ENCODE results near the gene MEIS1.

The MEIS1 gene

DNA sequence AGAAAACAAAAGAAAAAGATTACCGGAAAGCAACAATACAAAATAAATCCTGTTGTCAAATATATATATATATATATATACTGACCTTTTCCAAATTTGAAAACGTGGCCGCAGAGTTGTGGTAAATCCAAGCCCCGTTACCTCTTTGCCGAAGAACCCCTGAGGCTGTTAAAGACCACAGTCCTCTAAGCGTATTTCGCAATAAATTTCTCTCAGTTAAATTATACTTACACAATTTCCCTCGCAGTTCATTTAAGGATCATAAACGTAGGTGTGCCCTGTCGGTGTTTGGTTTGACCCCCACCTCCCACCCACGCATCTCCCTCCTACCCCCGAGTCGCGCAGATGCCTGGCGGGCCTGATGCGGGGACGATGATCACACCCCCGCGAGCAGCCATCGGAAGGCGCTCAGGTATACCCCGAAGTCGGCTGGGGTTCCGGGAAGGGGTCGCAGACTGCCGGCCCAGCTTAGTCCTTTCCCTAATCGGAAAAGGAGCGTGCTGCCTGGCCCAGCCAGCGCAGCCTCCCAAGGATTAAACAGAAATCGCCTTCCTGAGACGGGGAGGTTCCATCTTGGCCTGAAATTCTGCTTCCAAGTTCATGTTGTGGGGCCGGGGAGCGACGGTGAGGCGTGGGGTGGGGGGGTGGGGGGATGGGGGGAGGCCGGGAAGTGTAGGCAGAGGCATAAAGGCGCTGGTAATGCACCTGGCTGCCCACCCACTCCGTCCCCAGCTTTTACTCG is 2.9 kb upstream of the MEIS1 start:
- no peak for DNase-seq

DNA sequence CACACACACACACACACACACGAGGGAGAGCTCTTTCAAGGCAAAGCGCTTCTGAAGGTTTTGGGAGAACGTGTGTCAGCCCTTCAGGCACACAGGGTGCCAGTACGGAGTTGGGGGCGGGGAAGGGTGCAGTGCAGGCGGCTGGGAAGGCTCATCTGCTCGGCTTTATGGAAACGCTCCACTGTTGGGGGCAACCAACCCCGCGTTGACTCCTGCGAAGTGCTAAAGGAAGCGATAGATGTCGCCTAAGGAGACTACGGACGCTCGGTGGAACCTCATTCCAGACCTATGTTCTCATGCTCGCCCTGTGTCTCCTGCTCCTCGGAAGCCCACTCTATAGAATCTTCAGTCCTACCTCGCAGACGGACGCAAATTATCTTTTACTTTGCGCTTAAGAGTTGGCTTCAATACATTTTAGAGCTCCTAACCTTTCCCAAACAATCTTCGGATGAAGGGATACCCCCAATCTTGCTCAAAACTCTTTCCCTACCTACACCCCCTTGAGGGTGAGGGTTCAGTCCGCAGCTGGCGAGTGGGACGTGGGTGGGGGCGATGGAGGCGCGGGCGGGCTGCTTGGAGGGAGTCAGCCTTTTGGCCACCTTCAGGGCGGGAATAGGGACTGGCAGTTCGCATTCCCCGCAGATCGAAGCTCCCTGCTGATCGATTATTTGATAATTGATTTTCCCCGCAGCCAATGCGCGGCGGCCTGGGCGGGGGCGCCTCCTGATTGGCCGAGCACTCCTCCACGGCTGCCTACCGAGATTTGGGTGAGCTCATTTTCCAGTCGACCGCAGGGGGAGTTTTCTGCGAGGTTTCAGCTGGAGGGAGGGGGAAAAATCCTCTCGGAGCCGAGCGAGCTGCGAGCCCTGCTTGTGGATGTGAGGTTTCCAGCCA is 1.9 kb upstream of the MEIS1 start:
- DNase-seq, result peak; percentile 59

DNA sequence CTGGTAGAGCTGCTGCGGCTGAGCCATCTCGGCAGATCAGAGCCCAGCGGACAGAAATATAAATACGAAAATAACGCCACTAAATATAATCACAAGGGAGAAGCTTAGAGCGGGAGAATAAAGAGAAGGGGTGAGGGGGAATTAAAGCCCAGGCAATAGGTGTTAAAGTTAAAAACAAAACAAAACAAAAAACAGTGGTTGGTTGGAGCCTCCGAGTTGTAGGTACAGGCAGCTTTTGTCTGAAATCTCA is 1.3 kb upstream of the MEIS1 start:
- DNase-seq, result no peak

DNA sequence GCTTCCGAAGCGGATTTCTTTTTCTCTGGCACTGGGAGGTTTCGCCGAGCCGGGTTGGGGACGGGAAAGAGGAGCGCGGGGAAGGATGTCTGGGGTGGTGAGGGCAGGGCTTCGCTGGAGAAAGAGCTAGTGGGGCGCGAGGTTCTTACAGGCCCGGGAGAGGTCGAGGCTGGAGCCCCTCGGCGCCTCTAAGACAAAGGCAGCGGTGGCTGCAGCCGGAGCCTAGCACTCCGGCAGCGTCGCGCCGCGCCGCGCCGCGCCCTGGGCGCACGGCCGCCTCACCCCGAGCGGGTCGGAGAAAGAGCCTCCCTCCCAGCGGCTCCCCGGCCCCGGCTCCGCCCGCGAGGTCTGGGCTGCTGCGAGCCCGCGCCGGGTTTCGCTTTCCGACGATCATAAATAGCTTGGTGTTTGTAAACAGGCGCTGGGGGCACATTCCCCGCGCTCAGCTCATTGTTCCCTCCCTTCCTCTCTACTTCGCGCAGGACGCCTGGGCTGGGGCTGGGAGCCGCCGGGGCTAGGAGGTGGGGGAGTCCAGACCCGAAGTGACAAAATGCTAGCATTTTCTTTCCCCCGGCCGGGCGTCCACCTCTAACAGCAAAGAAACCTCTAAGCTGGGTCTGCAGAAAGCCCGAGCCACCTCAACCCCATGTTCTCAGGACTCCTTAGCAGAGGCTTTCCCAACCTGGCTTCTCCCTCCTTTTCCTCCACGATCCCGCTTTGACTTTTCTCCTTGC is 813 bp upstream of the MEIS1 start:
- DNase-seq, result peak; percentile 61

DNA sequence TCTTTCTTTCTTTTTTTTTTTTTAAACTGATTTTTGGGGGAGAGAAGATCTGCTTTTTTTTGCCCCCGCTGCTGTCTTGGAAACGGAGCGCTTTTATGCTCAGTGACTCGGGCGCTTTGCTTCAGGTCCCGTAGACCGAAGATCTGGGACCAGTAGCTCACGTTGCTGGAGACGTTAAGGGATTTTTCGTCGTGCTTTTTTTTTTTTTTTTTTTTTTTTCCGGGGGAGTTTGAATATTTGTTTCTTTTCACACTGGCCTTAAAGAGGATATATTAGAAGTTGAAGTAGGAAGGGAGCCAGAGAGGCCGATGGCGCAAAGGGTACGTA is 587 bp downstream of the MEIS1 start:
- DNase-seq, result no peak

DNA sequence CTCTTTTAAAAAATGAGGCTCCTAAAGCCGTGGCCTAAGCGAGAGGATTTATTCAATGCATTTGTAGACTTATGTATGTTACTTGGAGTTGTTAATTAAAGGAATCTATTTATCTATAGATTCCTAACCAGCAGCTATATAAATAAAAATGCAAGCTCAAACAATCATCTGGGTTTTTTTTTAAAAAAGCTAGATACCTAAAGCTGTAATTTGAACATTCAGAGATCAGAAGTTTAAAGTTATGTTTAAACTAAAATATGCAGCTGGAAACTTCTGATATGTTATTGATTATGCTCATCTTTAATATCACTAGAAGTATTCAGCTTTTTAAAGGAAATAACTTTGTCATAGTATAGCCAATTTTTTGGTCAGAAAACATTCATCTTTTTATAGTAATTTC is 1.0 kb downstream of the MEIS1 start:
- DNase-seq, result no peak

DNA sequence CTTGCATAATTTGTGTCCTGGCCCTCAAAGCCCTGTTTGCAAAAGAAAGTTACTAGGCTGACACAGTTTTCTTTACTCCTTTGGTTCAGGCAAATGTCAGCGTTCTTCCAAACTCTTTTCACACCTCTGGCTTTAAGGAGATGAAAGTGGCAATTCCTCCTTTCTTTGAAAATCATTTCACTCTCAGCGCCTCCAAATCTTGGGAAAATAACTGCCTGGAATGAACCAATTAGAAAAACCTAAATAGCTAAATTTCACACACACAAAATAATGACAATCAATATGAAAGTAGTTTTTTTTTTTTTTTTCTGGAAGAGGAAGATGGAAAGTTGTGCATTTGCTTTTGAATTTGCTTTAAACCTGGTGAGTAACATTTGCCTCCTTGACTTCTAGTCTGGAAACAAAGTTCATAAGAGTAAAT is 1.7 kb downstream of the MEIS1 start:
- DNase-seq, result no peak

DNA sequence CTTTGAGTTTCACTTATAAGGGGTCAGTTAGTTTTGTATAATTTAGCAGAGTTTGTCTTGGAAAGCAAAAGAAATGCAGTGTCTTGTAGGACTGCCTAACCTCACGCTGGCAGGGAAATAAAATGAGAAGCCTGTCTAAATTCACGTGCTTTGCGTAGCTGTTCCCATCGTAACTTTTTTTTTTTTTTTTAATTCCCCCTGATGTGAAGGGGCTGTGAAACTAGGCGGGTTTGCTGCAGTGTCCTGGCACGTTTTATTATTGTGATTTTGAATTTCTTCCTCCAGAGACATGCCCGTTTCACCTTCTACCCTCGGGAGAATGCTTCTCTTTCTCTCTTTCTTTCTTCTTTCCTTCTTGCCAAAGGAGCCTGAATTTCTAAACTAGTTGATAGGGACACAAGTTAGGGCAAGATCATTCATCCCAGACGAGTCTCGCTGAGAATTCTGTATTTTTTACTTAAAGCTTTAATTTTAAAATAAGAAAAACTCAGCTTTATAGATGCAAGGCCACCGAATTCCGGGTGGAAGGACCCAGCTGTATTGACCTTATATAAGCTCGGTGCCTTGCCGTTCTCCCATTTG is 2.3 kb downstream of the MEIS1 start:
- no peak for DNase-seq

DNA sequence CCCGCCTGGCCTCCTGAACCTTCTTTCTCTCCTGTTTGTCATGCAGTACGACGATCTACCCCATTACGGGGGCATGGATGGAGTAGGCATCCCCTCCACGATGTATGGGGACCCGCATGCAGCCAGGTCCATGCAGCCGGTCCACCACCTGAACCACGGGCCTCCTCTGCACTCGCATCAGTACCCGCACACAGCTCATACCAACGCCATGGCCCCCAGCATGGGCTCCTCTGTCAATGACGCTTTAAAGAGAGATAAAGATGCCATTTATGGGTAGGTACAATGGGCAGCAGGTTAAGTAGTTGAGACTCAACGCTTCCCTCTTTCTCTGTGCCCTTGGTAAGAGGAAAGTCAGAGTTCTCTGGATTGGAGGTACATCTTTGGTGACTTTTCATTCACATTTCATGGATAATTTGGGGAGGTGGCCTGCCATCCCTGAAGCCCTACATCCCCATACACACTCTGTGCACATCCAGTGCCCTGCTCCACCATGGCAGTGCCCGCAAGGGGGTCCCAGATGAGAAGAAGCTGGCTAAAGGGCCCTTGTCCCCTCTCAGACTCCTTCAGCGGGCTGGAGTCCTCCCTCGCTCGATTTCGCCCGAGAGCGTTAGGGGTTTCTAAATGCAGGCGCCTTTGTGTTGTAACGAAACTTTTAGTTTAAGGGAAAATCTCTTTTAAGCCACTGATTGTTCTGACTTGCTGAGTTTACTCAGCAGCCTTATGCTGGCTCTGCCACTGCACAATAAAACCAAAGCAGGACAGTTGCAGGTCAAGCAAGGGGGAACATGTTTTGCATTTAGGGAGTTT is 3.0 kb downstream of the MEIS1 start:
- no peak for DNase-seq

DNA sequence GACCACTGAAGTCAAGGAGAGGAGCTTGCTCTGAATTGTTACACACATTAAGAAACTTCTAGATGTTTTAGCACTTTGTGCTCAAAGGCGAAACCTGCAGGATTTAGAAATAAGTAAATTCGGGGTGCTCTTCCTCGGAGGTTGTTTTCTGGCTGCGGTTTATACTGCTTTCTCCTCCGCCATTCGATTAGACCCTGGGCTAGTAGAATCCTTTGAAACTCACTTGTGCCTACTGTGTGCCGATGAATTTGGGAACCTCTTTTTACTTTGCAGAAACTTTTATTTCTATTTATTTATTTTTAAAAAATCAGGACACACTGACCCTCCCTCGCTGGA is 3.5 kb downstream of the MEIS1 start:
- no peak for DNase-seq

DNA sequence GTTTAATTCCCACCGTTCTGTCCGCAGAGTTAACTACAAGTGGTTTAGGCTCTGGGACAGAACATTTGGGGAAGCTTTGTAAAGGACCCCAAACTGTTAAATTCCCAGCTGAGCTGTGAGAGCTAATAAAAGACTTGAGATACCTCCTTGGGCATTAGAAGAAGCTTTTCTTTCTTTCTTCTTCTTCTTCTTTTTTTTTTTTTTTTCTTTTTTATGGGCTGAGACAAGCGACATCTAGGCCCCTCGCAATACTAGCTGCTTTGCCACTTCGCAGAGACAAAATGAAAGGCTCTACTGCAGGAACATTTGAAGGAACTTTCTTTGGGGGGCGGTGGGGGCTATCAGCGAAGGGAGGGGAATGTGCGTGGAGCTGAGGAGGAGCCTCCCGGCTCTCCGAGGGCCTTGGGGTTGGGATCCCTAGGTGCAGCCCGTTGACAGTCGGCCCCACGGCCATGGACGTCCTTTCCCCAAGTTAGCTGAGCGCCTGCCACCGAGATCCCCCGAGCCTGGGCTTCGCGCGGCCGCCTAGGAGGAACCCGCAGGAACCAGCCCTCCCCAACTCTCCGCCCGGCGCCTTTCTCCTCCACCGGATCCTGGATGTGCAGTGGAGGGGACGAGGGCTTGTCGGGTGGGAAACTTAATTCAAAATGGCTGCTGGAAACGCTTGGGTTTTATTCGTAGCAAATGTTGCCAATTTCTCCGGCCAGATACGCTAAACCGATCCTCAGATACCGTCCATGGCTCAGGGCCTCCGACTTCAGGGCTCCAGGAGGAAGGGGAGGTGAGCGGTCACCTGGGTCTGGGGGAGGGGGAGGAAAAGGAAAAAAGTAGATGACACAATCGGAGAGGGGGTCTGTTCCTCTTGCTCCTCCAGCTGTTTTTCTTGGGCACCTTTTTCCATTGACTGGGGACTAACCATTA is 4.2 kb downstream of the MEIS1 start:
- DNase-seq, result no peak

DNA sequence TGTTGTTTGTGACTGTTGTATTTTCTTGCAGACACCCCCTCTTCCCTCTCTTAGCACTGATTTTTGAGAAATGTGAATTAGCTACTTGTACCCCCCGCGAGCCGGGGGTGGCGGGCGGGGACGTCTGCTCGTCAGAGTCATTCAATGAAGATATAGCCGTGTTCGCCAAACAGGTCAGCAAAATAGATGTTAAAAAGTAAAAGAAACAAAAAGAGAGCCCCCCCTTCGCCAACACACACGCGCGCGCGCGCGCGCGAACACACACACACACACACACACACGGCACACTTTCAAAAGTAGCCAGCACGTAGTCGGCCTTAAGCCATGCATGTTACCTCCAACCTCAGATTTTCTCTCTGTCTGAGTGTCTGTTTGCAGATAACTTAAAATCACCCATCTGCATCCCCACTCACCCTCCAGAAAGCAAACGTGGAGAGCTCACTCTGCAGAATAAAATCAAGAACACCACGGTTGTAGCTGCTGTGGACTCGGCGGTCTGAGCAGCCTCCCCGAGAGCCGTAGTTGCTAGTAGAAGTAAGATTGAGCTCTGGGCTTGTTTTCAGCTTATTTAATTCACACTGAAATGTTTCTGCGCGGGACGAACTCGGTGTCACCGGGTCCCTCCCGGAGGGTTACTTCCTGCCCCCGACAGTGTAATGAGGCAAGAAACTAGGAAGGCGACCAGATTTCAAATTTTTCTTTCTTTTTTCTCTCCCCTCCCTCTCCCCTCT is 5.1 kb downstream of the MEIS1 start:
- DNase-seq, result no peak

DNA sequence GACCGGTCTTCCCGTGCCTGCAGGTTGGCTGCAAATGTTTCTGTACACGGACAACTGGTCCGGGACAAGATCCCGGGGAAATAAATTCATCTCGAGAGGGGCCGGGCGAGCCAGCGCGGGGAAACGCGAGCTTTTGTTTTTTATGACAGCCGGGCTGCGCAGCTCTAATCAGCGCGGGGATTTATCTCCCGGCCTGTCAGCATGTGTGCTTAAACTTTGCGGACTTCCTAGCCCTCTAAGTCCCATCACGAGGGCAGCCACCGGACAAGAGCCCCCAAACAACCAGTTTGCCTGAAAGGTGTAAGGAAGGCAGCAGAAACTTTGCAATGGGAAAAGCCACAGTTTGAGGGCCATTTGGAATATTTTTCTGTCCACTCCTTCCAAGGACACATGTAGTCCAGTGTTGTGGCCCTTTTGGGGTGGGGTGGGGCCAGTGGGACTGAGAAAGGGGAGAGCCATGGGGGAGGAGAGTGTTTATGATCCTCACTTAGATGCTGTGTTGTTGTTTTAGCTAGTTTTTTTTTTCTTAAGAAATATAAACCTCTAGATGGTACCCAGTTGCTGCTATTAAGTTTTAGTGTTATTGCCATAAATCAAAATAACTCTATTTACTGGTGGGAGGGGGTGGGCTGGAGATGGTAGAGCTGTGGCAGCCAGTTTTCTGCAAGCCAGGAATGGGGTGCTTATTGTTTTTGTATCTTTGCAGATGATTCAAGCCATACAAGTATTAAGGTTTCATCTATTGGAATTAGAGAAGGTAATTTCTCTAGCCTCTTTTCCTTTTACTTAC is 6.0 kb downstream of the MEIS1 start:
- DNase-seq, result no peak

DNA sequence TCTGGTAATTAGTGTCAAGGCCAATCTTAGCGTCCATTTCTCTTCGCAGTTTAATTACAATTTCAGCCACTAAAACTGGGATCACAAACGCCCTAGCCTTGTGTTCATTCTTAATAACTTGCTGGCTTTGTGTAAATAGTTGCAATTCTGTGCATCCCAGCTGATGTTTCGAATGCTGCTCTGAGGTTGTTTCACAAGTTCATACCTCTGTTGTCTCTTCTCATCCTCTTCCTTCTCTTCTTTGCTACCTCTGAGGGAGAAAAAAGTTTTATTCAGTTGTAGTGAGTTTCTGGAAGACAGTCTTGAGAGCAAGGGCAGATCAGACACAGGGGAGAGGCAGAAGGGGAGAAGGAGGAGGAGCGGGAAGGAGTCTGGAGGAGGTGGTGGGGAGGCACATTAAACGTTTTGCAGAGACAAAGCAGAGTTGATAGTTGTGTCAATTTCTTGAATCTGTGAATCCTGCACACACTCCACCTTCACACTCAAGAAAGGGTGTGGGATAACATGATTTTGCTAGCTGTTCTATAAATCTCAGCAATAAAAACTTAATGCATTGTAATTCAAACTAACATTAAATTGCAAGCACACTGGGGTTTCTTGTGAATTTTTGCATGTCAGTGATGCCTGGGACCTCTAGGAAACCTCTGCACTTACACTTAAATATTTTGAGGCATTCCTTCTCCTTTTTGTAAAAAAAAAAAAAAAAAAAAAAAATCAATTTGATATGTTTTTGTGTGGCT is 6.8 kb downstream of the MEIS1 start:
- DNase-seq, result no peak

DNA sequence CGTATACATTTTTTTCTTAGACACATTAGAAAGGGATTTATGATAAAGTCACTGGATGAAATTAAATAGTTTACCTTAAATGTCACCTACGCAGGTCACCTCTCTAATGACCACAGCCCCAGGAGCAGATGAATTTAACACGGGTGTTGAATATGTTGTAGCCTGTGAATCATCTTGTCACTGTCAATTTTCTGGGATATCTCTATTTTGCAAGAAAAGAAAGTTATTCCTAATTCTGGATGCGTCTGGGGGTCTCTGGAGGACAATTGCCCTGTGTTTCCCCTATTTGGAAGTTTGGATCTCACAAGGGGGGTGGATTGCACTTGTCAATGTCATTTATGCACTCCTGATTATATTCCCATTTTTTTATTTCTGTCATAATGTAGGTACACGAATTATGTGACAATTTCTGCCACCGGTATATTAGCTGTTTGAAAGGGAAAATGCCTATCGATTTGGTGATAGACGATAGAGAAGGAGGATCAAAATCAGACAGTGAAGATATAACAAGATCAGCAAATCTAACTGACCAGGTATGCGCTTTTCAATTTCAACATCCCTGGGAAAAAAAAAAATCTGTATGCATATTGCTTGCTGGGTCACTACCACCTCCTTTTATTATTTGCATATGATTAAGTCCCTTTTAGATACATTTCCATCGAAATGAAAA is 7.7 kb downstream of the MEIS1 start:
- no peak for DNase-seq

DNA sequence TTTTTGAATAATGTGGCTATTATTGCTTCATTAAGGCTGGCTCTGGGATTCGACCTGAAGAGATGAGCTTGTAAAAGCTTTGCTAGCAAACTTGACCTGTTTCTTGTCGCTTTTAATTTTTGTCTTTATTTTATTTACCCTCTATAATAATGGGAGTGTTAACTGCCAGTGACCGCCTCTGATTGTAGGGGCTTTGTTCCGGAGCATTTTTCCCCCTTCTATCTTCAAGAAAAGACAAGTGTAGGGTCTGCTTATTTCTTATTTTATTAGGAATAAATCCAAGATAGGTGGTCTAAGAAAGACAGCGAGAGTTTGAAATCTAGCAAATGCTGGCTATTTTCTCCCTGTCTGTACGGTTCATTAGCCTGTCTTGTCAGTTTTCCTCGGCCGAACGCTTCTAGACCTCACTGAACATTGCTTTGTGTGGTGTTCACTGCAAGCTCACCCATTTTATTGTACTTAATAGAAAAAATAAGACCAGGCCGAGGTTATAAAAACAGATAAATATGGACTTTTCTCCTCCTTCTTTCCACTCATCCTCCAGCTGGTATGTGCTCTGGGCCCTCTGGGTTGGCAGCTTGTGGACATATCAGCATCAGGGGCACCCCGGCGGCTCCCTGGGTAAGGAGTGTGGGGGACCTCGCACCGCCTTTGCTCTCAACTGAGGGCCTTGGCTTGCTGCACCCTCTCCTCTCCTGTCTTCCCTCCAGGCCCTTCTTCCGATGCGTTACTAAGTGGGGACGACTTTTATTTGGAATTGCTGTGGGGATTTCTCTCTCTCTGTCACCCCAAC is 8.5 kb downstream of the MEIS1 start:
- DNase-seq, result no peak

DNA sequence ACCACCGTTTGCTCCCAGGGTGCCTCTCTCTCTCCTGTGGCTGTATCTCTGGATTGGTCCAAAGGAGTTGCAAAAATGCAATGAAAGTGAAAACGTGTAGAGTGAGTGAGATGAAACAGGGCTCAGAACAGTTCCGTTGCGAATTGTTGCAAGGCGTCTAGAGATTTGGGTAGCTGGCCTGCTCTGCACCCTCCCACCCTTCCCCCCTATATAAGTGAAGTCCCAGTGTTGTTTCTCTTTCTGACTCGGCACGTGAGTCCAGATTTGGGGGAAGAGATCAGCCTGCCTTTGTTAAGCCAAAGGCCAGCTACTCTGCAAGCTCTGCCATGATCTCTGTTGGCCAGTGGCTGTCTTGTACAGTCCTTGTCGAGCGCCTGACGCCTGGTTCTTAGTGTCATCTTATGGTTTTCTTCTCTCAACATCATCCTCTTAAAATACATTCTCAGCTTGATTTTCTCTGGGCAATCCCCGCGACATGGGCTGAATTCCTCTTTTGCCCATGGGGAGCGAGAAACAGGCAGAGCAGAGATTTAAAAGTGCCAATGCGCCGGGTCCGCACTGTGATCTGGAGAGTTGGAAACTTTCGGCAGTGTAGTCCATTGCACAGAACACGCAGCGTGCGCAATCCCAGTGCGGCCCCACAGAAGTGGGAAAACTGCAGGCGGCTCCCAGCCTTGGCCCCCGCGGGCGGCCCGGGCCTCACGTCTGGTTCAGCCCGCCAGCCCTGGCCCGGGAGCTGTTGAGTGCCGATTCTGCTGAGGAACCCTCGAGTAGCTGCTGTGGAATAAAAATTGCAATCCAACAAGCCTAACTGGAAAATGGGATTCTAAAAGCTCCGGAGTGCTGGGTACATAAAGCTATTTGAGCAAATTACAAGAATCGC is 9.3 kb downstream of the MEIS1 start:
- DNase-seq, result no peak

Data from inflammatory macrophage treated with lipopolysaccharide for 4 hours (primary cell).